HEK293 (cell line): ENCODE results near the gene AREG.

ENCODE experiments used
- CTCF ChIA-PET: fragments of 350-600 bp; formaldehyde crosslinking; extraction: SDS; loops from one replicate; lab custom pipeline; 2021; ENCODE audit warnings: antibody characterized with exemption; lab: Yijun Ruan, JAX
- POLR2A ChIA-PET: fragments of 300-600 bp; formaldehyde crosslinking; extraction: SDS; loops from one replicate; lab custom pipeline; 2020; ENCODE audit warnings: antibody characterized with exemption, inconsistent platforms; lab: Yijun Ruan, JAX
- H3K27ac ChIP-seq: fragments of 200-500 bp; sonication (Bioruptor generic); 2 replicates; pipeline ENCODE4 v1.5.1; 2014; ENCODE audit warnings: low read depth, low read length, control low read depth, inconsistent platforms; ENCODE audit errors: extremely low read depth
- H3K36me3 ChIP-seq, 2 experiments: fragments of 200-500 bp in 1 of 2; sonication (Bioruptor generic) in 1 of 2; 1 replicate in 1 of 2; 2 replicates in 1 of 2; pipeline ENCODE4 v1.5.1; 2014 to 2017; ENCODE audit warnings: inconsistent platforms in 2 of 2, low read length in 2 of 2; ENCODE audit not compliant: control insufficient read depth in 2 of 2, insufficient read depth in 1 of 2
- H3K4me1 ChIP-seq: fragments of 200-500 bp; sonication (Bioruptor generic); 2 replicates; pipeline ENCODE4 v1.5.1; 2014; ENCODE audit warnings: mild to moderate bottlenecking, low read length, inconsistent platforms; ENCODE audit not compliant: control insufficient read depth, insufficient read depth
- H3K4me3 ChIP-seq: 2 replicates; pipeline ENCODE4 v1.5.1; 2011; ENCODE audit warnings: low read depth, mild to moderate bottlenecking, control low read depth, low read length, moderate library complexity
- H3K9me3 ChIP-seq: fragments of 200-500 bp; sonication (Bioruptor generic); 2 replicates; pipeline ENCODE4 v1.5.1; 2014; ENCODE audit warnings: low read depth, low read length, inconsistent platforms; ENCODE audit not compliant: control insufficient read depth, insufficient read depth
- GLI4 ChIP-seq: fragments of 450-650 bp; formaldehyde crosslinking; IDR thresholded peaks from 2 replicates; pipeline ENCODE4 v1.5.1; 2016; ENCODE audit warnings: missing biosample characterization, missing genetic modification characterization
- OSR2 ChIP-seq: fragments of 450-650 bp; formaldehyde crosslinking; IDR thresholded peaks from 2 replicates; pipeline ENCODE4 v1.5.1; 2016; ENCODE audit warnings: missing biosample characterization, missing genetic modification characterization
- REPIN1 ChIP-seq: fragments of 450-650 bp; formaldehyde crosslinking; IDR thresholded peaks from 2 replicates; pipeline ENCODE4 v1.5.1; 2017; ENCODE audit warnings: missing biosample characterization, missing genetic modification characterization, low read depth
- SCRT2 ChIP-seq: fragments of 450-650 bp; formaldehyde crosslinking; IDR thresholded peaks from 2 replicates; pipeline ENCODE4 v1.5.1; 2016; ENCODE audit warnings: missing biosample characterization, missing genetic modification characterization
- TRIM28 ChIP-seq: IDR thresholded peaks from 2 replicates; pipeline ENCODE4 v1.6.1; 2011; ENCODE audit warnings: low read length, control low read depth, borderline replicate concordance
- WT1 ChIP-seq: fragments of 450-650 bp; formaldehyde crosslinking; IDR thresholded peaks from 2 replicates; pipeline ENCODE4 v1.5.1; 2016; ENCODE audit warnings: missing biosample characterization, missing genetic modification characterization
- YY2 ChIP-seq: fragments of 450-650 bp; formaldehyde crosslinking; IDR thresholded peaks from 2 replicates; pipeline ENCODE4 v1.5.1; 2016; ENCODE audit warnings: missing biosample characterization, missing genetic modification characterization
- ZBTB20 ChIP-seq: fragments of 450-650 bp; formaldehyde crosslinking; IDR thresholded peaks from 2 replicates; pipeline ENCODE4 v1.5.1; 2016; ENCODE audit warnings: missing biosample characterization, missing genetic modification characterization
- ZBTB21 ChIP-seq: fragments of 450-650 bp; formaldehyde crosslinking; IDR thresholded peaks from 2 replicates; pipeline ENCODE4 v1.5.1; 2017; ENCODE audit warnings: missing biosample characterization, missing genetic modification characterization
- ZBTB49 ChIP-seq: fragments of 450-650 bp; formaldehyde crosslinking; IDR thresholded peaks from 2 replicates; pipeline ENCODE4 v1.5.1; 2016; ENCODE audit warnings: missing biosample characterization, missing genetic modification characterization, low read depth
- ZBTB7A ChIP-seq: fragments of 450-650 bp; formaldehyde crosslinking; IDR thresholded peaks from 2 replicates; pipeline ENCODE4 v1.5.1; 2016; ENCODE audit warnings: low read depth, missing biosample characterization, missing genetic modification characterization
- ZIC2 ChIP-seq: fragments of 450-650 bp; formaldehyde crosslinking; IDR thresholded peaks from 2 replicates; pipeline ENCODE4 v1.5.1; 2016; ENCODE audit warnings: missing biosample characterization, missing genetic modification characterization
- ZNF16 ChIP-seq: fragments of 450-650 bp; formaldehyde crosslinking; IDR thresholded peaks from 2 replicates; pipeline ENCODE4 v1.5.1; 2016; ENCODE audit warnings: low read depth, missing biosample characterization, missing genetic modification characterization
- ZNF174 ChIP-seq: fragments of 450-650 bp; formaldehyde crosslinking; IDR thresholded peaks from 2 replicates; pipeline ENCODE4 v1.5.0; 2017; ENCODE audit warnings: missing biosample characterization, mild to moderate bottlenecking, missing genetic modification characterization
- ZNF2 ChIP-seq: fragments of 450-650 bp; formaldehyde crosslinking; IDR thresholded peaks from 2 replicates; pipeline ENCODE4 v1.5.1; 2016; ENCODE audit warnings: missing biosample characterization, missing genetic modification characterization
- ZNF214 ChIP-seq: fragments of 450-650 bp; formaldehyde crosslinking; IDR thresholded peaks from 2 replicates; pipeline ENCODE4 v1.5.1; 2017; ENCODE audit warnings: missing biosample characterization, mild to moderate bottlenecking, missing genetic modification characterization, borderline replicate concordance
- ZNF302 ChIP-seq: fragments of 450-650 bp; formaldehyde crosslinking; IDR thresholded peaks from 2 replicates; pipeline ENCODE4 v1.5.1; 2016; ENCODE audit warnings: missing biosample characterization, missing genetic modification characterization, low read depth
- ZNF37A ChIP-seq: fragments of 450-650 bp; IDR thresholded peaks from 2 replicates; pipeline ENCODE4 v1.5.1; 2018; ENCODE audit warnings: missing biosample characterization, missing genetic modification characterization
- ZNF416 ChIP-seq: fragments of 450-650 bp; formaldehyde crosslinking; IDR thresholded peaks from 2 replicates; pipeline ENCODE4 v1.5.1; 2016; ENCODE audit warnings: missing biosample characterization, missing genetic modification characterization
- ZNF423 ChIP-seq: fragments of 450-650 bp; formaldehyde crosslinking; IDR thresholded peaks from 2 replicates; pipeline ENCODE4 v1.5.1; 2016; ENCODE audit warnings: missing biosample characterization, missing genetic modification characterization
- ZNF521 ChIP-seq: fragments of 450-650 bp; formaldehyde crosslinking; IDR thresholded peaks from 2 replicates; pipeline ENCODE4 v1.5.1; 2017; ENCODE audit warnings: missing biosample characterization, mild to moderate bottlenecking, missing genetic modification characterization
- ZNF571 ChIP-seq: fragments of 450-650 bp; formaldehyde crosslinking; IDR thresholded peaks from 2 replicates; pipeline ENCODE4 v1.5.0; 2017; ENCODE audit warnings: missing biosample characterization, missing genetic modification characterization
- ZNF654 ChIP-seq: fragments of 450-650 bp; formaldehyde crosslinking; IDR thresholded peaks from 2 replicates; pipeline ENCODE4 v1.5.1; 2016; ENCODE audit warnings: low read depth, missing biosample characterization, missing genetic modification characterization
- TF ChIP-seq, protein P1 (sequence below): fragments of 450-650 bp; formaldehyde crosslinking; IDR thresholded peaks from 2 replicates; pipeline ENCODE4 v1.5.0; 2017; ENCODE audit warnings: missing biosample characterization, missing genetic modification characterization, borderline replicate concordance
- TF ChIP-seq, protein P2 (sequence below): fragments of 450-650 bp; formaldehyde crosslinking; IDR thresholded peaks from 2 replicates; pipeline ENCODE4 v1.5.1; 2016; ENCODE audit warnings: missing biosample characterization, missing genetic modification characterization
- TF ChIP-seq, protein P3 (sequence below): fragments of 450-650 bp; formaldehyde crosslinking; IDR thresholded peaks from 2 replicates; pipeline ENCODE4 v1.5.1; 2016; ENCODE audit warnings: missing biosample characterization, missing genetic modification characterization

Gene AREG

GRCh38 chr4:74483226-74483911, 38.4 kb downstream of the AREG start:
- Histone ChIP-seq H3K9me3 (no peaks in the 10 kb centered on the region), H3K4me1 (no peaks in the 10 kb centered on the region), H3K36me3 (no peaks in the 10 kb centered on the region), H3K4me3 (no peak overlapping the region), H3K27ac (no peak overlapping the region)
- no peak for TF ChIP-seq ZNF416 (tag by site-specific recombination)
- no peak for TF ChIP-seq ZNF302
- no peak for TF ChIP-seq WT1 (tag by site-specific recombination)
- TF ChIP-seq ZNF654: no peak
- TF ChIP-seq ZNF423 (tag by site-specific recombination): no peak
- no peak for TF ChIP-seq ZBTB7A (tag by site-specific recombination)
- TF ChIP-seq ZNF16 (tag by site-specific recombination): no peak
- no peak for TF ChIP-seq ZNF571 (tag by site-specific recombination)
- TF ChIP-seq, protein P1, sequence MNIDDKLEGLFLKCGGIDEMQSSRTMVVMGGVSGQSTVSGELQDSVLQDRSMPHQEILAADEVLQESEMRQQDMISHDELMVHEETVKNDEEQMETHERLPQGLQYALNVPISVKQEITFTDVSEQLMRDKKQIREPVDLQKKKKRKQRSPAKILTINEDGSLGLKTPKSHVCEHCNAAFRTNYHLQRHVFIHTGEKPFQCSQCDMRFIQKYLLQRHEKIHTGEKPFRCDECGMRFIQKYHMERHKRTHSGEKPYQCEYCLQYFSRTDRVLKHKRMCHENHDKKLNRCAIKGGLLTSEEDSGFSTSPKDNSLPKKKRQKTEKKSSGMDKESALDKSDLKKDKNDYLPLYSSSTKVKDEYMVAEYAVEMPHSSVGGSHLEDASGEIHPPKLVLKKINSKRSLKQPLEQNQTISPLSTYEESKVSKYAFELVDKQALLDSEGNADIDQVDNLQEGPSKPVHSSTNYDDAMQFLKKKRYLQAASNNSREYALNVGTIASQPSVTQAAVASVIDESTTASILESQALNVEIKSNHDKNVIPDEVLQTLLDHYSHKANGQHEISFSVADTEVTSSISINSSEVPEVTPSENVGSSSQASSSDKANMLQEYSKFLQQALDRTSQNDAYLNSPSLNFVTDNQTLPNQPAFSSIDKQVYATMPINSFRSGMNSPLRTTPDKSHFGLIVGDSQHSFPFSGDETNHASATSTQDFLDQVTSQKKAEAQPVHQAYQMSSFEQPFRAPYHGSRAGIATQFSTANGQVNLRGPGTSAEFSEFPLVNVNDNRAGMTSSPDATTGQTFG (tag by site-specific recombination): no peak
- TF ChIP-seq, protein P2, sequence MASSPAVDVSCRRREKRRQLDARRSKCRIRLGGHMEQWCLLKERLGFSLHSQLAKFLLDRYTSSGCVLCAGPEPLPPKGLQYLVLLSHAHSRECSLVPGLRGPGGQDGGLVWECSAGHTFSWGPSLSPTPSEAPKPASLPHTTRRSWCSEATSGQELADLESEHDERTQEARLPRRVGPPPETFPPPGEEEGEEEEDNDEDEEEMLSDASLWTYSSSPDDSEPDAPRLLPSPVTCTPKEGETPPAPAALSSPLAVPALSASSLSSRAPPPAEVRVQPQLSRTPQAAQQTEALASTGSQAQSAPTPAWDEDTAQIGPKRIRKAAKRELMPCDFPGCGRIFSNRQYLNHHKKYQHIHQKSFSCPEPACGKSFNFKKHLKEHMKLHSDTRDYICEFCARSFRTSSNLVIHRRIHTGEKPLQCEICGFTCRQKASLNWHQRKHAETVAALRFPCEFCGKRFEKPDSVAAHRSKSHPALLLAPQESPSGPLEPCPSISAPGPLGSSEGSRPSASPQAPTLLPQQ (tag by site-specific recombination): no peak
- TF ChIP-seq ZNF37A: no peak
- TF ChIP-seq, protein P3, sequence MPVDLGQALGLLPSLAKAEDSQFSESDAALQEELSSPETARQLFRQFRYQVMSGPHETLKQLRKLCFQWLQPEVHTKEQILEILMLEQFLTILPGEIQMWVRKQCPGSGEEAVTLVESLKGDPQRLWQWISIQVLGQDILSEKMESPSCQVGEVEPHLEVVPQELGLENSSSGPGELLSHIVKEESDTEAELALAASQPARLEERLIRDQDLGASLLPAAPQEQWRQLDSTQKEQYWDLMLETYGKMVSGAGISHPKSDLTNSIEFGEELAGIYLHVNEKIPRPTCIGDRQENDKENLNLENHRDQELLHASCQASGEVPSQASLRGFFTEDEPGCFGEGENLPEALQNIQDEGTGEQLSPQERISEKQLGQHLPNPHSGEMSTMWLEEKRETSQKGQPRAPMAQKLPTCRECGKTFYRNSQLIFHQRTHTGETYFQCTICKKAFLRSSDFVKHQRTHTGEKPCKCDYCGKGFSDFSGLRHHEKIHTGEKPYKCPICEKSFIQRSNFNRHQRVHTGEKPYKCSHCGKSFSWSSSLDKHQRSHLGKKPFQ (tag by site-specific recombination): no peak
- TF ChIP-seq ZNF2 (tag by site-specific recombination): no peak
- ChIA-PET POLR2A (no interaction called here), CTCF (no interaction called here)

GRCh38 chr4:74486905-74487304, 42.0 kb downstream of the AREG start:
- Histone ChIP-seq H3K4me3 (no peak overlapping the region), H3K36me3 (no peaks in the 10 kb centered on the region), H3K27ac (no peak overlapping the region), H3K4me1 (no peaks in the 10 kb centered on the region), H3K9me3 (no peaks in the 10 kb centered on the region)
- TF ChIP-seq ZNF174 (tag by site-specific recombination): no peak
- no peak for TF ChIP-seq ZBTB20
- TF ChIP-seq ZBTB21 (tag by site-specific recombination): no peak
- no peak for TF ChIP-seq ZNF416 (tag by site-specific recombination)
- TF ChIP-seq ZBTB49: no peak
- TF ChIP-seq ZNF37A: no peak
- TF ChIP-seq SCRT2 (tag by site-specific recombination): no peak
- no peak for TF ChIP-seq ZNF521 (tag by site-specific recombination)
- no peak for TF ChIP-seq GLI4
- TF ChIP-seq ZIC2 (tag by site-specific recombination): no peak
- TF ChIP-seq REPIN1 (tag by site-specific recombination): no peak
- no peak for TF ChIP-seq ZNF214 (tag by site-specific recombination)
- TF ChIP-seq OSR2 (tag by site-specific recombination): no peak
- no peak for TF ChIP-seq YY2 (tag by site-specific recombination)
- no peak for TF ChIP-seq ZNF16 (tag by site-specific recombination)
- no peak for TF ChIP-seq TRIM28
- ChIA-PET CTCF (interaction anchor here (0.6 kb wide), 1 partner anchor 116 kb away, joined by 3 read pairs; no protein-coding TSS in a partner anchor), POLR2A (no interaction called here)
